ENCODE results near the gene TSPO. TPM values are rescaled to one million over a fixed set of nuclear protein-coding genes. Genes with fewer than 3 reads are reported as not detected.
A peak's percentile ranks its signal among the peaks of the same experiment; 100 is the strongest.

The TSPO gene
- total RNA-seq, 1 donor from 2014 or later = 1.6 TPM

DNA sequence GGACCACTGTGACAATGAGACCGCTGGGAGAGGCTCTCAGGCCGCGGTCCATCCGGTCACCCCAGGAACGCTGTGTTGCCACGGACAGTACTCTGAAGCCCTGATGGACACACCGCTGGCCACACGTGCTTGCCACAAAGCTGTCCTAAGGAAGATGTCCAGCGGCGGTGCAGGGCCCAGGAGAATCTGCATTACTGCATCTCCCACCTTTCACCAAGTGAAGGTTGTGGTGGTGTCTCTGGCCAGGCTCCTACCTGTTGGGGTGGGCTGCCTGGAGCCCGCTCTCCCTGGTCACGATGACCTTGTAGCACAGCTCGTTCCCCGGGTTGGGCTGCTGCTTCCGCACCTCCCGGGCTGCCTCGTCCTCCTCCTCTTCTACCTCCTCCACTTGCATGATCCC lies 31.4 kb downstream of the TSPO start:
- H3K4me1 ChIP-seq = peaks cover 7% of the 10 kb centered on the region
- Mint-ChIP-seq H3K4me3 (no peak overlapping the region), H3K9me3 (no peaks in the 10 kb centered on the region), H3K36me3 (peaks cover 13% of the 10 kb centered on the region), H3K4me1 (peaks cover 19% of the 10 kb centered on the region), H3K27me3 (ENCODE audit: insufficient read depth, low read depth) (no peaks in the 10 kb centered on the region), H3K27ac (no peak overlapping the region)
- H3K9me3 ChIP-seq (ENCODE audit: low read depth) = no peaks in the 10 kb centered on the region
- H3K9ac ChIP-seq = no peak overlapping the region
- peaks cover 31% of the 10 kb centered on the region for H3K79me2 ChIP-seq (ENCODE audit: low read depth)
- no peaks in the 10 kb centered on the region for H3K36me3 ChIP-seq
- H3F3A ChIP-seq (ENCODE audit: low read depth) = peaks cover 2% of the 10 kb centered on the region
- no peak overlapping the region for H3K4me2 ChIP-seq
- no peaks in the 10 kb centered on the region for H3K27me3 ChIP-seq
- no peak overlapping the region for H3K27ac ChIP-seq
- peaks cover 35% of the 10 kb centered on the region for H4K20me1 ChIP-seq (ENCODE audit: low read depth)
- DNase-seq (ENCODE audit: low spot score) = no peak
- H2AFZ ChIP-seq (replicated peaks) = no peak overlapping the region
- TF ChIP-seq EZH2 (IDR thresholded peaks at IDR 0.05) (no peak), EZH2phosphoT487 (IDR thresholded peaks at IDR 0.05) (no peak)
- no peak overlapping the region for H3K4me3 ChIP-seq

DNA sequence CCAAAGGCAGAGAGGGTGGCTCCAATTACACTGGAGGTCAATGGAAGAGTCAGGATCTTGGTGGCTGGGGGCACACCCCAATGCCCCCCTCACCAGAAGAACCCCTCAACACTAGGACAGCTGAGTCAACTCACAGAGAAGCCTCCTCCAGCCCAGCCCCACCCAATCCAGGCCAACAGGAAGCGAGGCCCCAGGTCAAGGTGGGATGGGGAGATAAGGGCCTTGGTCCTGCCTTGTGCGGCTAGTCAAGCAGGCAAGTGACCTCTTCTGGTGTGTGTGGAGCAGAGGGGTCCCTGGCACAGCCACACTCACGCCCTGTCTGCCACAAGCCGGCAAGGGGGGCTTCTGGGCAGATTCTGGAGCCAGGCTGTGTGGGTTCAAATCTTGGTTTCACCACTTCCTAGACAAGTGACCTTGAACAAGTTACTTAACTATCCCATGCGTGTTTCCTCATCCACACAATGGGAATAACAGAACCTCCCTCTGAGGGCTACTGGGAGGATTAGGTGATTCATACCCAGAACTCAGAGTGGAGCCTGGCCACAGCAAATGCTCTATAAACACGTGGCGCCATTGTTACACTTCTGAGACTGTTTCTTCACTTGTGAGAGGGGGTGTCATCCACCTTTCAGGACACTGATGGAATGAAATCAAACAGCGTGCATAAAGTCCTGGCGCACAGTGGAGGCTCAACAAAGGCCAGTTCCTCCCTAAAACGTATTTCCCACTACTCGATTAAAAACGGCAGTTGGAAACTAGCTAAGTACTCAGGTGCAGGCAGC lies 32.3 kb downstream of the TSPO start:
- no peak overlapping the region for H3K4me2 ChIP-seq
- H3K36me3 Mint-ChIP-seq = peaks cover 11% of the 10 kb centered on the region
- peak overlapping the region; percentile 74 for H3K4me3 Mint-ChIP-seq

GRCh38 chr22:43185860-43186261 lies 34.5 kb downstream of the TSPO start:
- Mint-ChIP-seq H3K4me3 (peak overlapping the region; percentile 82), H3K27me3 (ENCODE audit: insufficient read depth, low read depth) (peaks cover 1% of the 10 kb centered on the region), H3K27ac (no peak overlapping the region), H3K9me3 (no peaks in the 10 kb centered on the region), H3K36me3 (peaks cover 3% of the 10 kb centered on the region), H3K4me1 (peaks cover 30% of the 10 kb centered on the region)
- H4K20me1 ChIP-seq (ENCODE audit: low read depth) = peaks cover 35% of the 10 kb centered on the region
- H3K36me3 ChIP-seq = no peaks in the 10 kb centered on the region
- peaks cover 31% of the 10 kb centered on the region for H3K79me2 ChIP-seq (ENCODE audit: low read depth)
- peak overlapping the region; percentile 54 for H3K4me3 ChIP-seq
- peak overlapping the region; percentile 91 for H3K4me2 ChIP-seq
- DNase-seq (ENCODE audit: low spot score) = peak; percentile 34
- H2AFZ ChIP-seq (replicated peaks) = no peak overlapping the region
- H3K9ac ChIP-seq = peak overlapping the region; percentile 68
- H3K4me1 ChIP-seq = peaks cover 14% of the 10 kb centered on the region
- H3K27me3 ChIP-seq = no peaks in the 10 kb centered on the region
- no peaks in the 10 kb centered on the region for H3K9me3 ChIP-seq (ENCODE audit: low read depth)
- H3K27ac ChIP-seq = no peak overlapping the region
- TF ChIP-seq EZH2phosphoT487 (IDR thresholded peaks at IDR 0.05) = no peak
- TF ChIP-seq CTCF (IDR thresholded peaks at IDR 0.05) = no peak
- TF ChIP-seq EZH2 (IDR thresholded peaks at IDR 0.05) = no peak
- H3F3A ChIP-seq (ENCODE audit: low read depth) = peaks cover 23% of the 10 kb centered on the region

More for the DNA sequence above, 32.3 kb downstream of the TSPO start:
- H3F3A ChIP-seq (ENCODE audit: low read depth) = peaks cover 12% of the 10 kb centered on the region
- peaks cover 31% of the 10 kb centered on the region for H3K79me2 ChIP-seq (ENCODE audit: low read depth)
- H3K4me1 ChIP-seq = peaks cover 7% of the 10 kb centered on the region
- H3K27ac ChIP-seq = no peak overlapping the region
- no peak overlapping the region for H3K4me3 ChIP-seq
- H3K9me3 ChIP-seq (ENCODE audit: low read depth) = no peaks in the 10 kb centered on the region
- TF ChIP-seq CTCF (IDR thresholded peaks at IDR 0.05) (no peak), EZH2 (IDR thresholded peaks at IDR 0.05) (no peak), EZH2phosphoT487 (IDR thresholded peaks at IDR 0.05) (no peak)
- no peaks in the 10 kb centered on the region for H3K27me3 Mint-ChIP-seq (ENCODE audit: insufficient read depth, low read depth)
- peaks cover 24% of the 10 kb centered on the region for H3K4me1 Mint-ChIP-seq
- H3K9me3 Mint-ChIP-seq = no peaks in the 10 kb centered on the region
- H3K9ac ChIP-seq = no peak overlapping the region
- DNase-seq (ENCODE audit: low spot score) = no peak
- H3K27me3 ChIP-seq = no peaks in the 10 kb centered on the region
- peaks cover 35% of the 10 kb centered on the region for H4K20me1 ChIP-seq (ENCODE audit: low read depth)
- no peak overlapping the region for H3K27ac Mint-ChIP-seq
- H2AFZ ChIP-seq (replicated peaks) = no peak overlapping the region
- H3K36me3 ChIP-seq = no peaks in the 10 kb centered on the region
